ENCODE results near the gene ZDHHC1. TPM values are rescaled to one million over a fixed set of nuclear protein-coding genes. Genes with fewer than 3 reads are reported as not detected.
"Not testable (repeated sequence)": the region's sequence is repeated elsewhere in the genome, so short reads cannot be mapped to it uniquely, and the experiment has no call there.

The ZDHHC1 gene
- total RNA-seq, 4 donors from 2014 or later: 7.5 to 26.7 (median 17.3) TPM

DNA sequence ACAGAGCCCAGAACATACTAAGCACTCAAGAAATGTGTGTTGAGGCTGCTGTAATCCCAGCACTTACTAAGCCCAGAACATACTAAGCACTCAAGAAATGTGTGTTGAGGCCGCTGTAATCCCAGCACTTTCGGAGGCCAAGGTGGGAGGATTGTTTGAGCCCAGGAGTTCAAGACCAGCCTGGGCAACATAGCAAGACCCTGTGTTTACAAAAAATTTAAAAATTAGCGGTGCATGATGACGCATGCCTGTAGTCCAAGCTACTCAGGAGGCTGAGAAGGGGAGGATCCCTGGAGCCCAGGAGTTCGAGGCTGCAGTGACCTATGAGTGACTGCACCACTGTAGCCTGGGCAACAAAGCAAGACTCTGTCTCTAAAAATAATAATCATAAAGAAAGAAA lies 6.7 kb upstream of the ZDHHC1 start:
- ATAC-seq: no peak
- Histone ChIP-seq H3K9me3 (no peaks in the 10 kb centered on the region), H3K27me3 (peaks cover 40% of the 10 kb centered on the region), H3K4me1 (peaks cover 0 to 4% (median 0%) of the 10 kb centered on the region in 3 donors), H3K27ac (no peak overlapping the region), H3K36me3 (no peaks in the 10 kb centered on the region), H3K4me3 (no peak overlapping the region)
- no peak for TF ChIP-seq CTCF (IDR thresholded peaks at IDR 0.05)
- TF ChIP-seq EP300 (IDR thresholded peaks at IDR 0.05): no peak
- TF ChIP-seq POLR2A (IDR thresholded peaks at IDR 0.05): no peak
- TF ChIP-seq POLR2AphosphoS5 (IDR thresholded peaks at IDR 0.05): no peak
- WGBS, 2 donors (ENCODE audit: low coverage in 1 of 2): 71 to 80% methylated on average over 1 to 3 of the region's 5 CpGs

- ATAC-seq: no peak
- Histone ChIP-seq H3K4me3 (no peak overlapping the region), H3K27me3 (peaks cover 22% of the 10 kb centered on the region), H3K27ac (no peak overlapping the region), H3K9me3 (no peaks in the 10 kb centered on the region), H3K4me1 (peaks cover 0 to 9% (median 0%) of the 10 kb centered on the region in 3 donors), H3K36me3 (no peaks in the 10 kb centered on the region)
- no peak for TF ChIP-seq CTCF (IDR thresholded peaks at IDR 0.05)
- no peak for TF ChIP-seq POLR2AphosphoS5 (IDR thresholded peaks at IDR 0.05)
- no peak for TF ChIP-seq EP300 (IDR thresholded peaks at IDR 0.05)
- no peak for TF ChIP-seq POLR2A (IDR thresholded peaks at IDR 0.05)
- 80 to 100% methylated on average over 1 of the region's 4 CpGs for WGBS, 2 donors (ENCODE audit: low coverage in 1 of 2)
These were observed 4.8 kb upstream of the ZDHHC1 start for GRCh38 chr16:67421030-67421429.

GRCh38 chr16:67419931-67420330 lies 3.7 kb upstream of the ZDHHC1 start:
- Histone ChIP-seq H3K9me3 (no peaks in the 10 kb centered on the region), H3K4me3 (no peak overlapping the region), H3K4me1 (peaks cover 0 to 18% (median 6%) of the 10 kb centered on the region in 3 donors), H3K36me3 (no peaks in the 10 kb centered on the region), H3K27me3 (peaks cover 11% of the 10 kb centered on the region), H3K27ac (no peak overlapping the region)
- 55 to 78% methylated on average over 2 to 3 of the region's 3 CpGs for WGBS, 2 donors (ENCODE audit: low coverage in 1 of 2)
- TF ChIP-seq EP300 (IDR thresholded peaks at IDR 0.05) (no peak), POLR2A (IDR thresholded peaks at IDR 0.05) (no peak), POLR2AphosphoS5 (IDR thresholded peaks at IDR 0.05) (no peak), CTCF (IDR thresholded peaks at IDR 0.05) (no peak)
- no peak for ATAC-seq

DNA sequence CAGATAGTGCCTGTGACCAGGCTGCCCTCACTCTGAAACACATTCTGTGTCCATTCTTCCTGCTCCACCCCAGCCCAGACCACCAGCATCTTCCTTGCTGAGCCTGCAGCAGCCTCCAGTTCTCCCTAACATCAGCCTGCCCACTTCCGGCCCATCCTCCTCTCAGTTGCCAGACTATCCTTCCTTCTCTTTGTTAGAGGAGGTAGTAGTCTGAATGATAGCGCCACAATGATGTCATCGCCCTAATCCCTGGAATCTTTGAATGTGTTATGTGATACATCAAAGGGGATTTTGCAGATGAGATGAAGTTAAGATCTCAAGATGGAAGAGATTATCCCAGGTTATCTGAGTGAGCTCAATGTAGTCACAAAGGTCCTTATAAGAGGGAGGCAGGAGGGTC lies 3.2 kb upstream of the ZDHHC1 start:
- Histone ChIP-seq H3K4me3 (no peak overlapping the region), H3K4me1 (peaks cover 0 to 22% (median 6%) of the 10 kb centered on the region in 3 donors), H3K27me3 (peaks cover 7% of the 10 kb centered on the region), H3K36me3 (no peaks in the 10 kb centered on the region), H3K9me3 (no peaks in the 10 kb centered on the region), H3K27ac (no peak overlapping the region)
- ATAC-seq: no peak
- 85 to 100% methylated on average over 3 of the region's 3 CpGs for WGBS, 2 donors (ENCODE audit: low coverage in 1 of 2)
- TF ChIP-seq EP300 (IDR thresholded peaks at IDR 0.05): no peak
- no peak for TF ChIP-seq CTCF (IDR thresholded peaks at IDR 0.05)
- TF ChIP-seq POLR2A (IDR thresholded peaks at IDR 0.05): no peak
- no peak for TF ChIP-seq POLR2AphosphoS5 (IDR thresholded peaks at IDR 0.05)

- H3K27ac ChIP-seq: no peak overlapping the region
- H3K4me1 ChIP-seq: peaks cover 0 to 29% (median 6%) of the 10 kb centered on the region in 3 donors
- H3K27me3 ChIP-seq: no peaks in the 10 kb centered on the region
- H3K36me3 ChIP-seq: no peaks in the 10 kb centered on the region
- no peak for ATAC-seq
- no peak for TF ChIP-seq EP300 (IDR thresholded peaks at IDR 0.05)
- no peak for TF ChIP-seq POLR2AphosphoS5 (IDR thresholded peaks at IDR 0.05)
- TF ChIP-seq POLR2A (IDR thresholded peaks at IDR 0.05): no peak
- TF ChIP-seq CTCF (IDR thresholded peaks at IDR 0.05): no peak
- 83 to 88% methylated on average over 2 of the region's 2 CpGs for WGBS, 2 donors (ENCODE audit: low coverage in 1 of 2)
- H3K4me3 ChIP-seq: no peak overlapping the region
- H3K9me3 ChIP-seq: no peaks in the 10 kb centered on the region
These were observed 1.2 kb upstream of the ZDHHC1 start for GRCh38 chr16:67417333-67418061.

GRCh38 chr16:67415421-67415820 lies 856 bp downstream of the ZDHHC1 start:
- peak overlapping the region; percentile 53 to 89 (median 86) for H3K27ac ChIP-seq
- not testable (repeated sequence) for ATAC-seq
- 30 to 92% methylated on average over 2 of the region's 19 CpGs for WGBS, 2 donors (ENCODE audit: low coverage in 1 of 2)

More at GRCh38 chr16:67415421-67415820, 856 bp downstream of the ZDHHC1 start:
- not testable (repeated sequence) for H3K9me3 ChIP-seq, H3K27me3 ChIP-seq, H3K36me3 ChIP-seq
- Histone ChIP-seq H3K4me1 (peaks cover 0 to 29% (median 6%) of the 10 kb centered on the region in 3 donors), H3K4me3 (peak overlapping the region; percentile 89)

All from gastroesophageal sphincter (tissue), 4 donors.